SJCRH30 (cell line): ENCODE results near the gene CA4. TPM values are rescaled to one million over a fixed set of nuclear protein-coding genes. Genes with fewer than 3 reads are reported as not detected.

ENCODE experiments used
- DNase-seq, 2 experiments: peaks; one replicate each; pipeline ENCODE4 v3.0.0-alpha.2; 2015 to 2020
- H3K27ac ChIP-seq: fragments of 250-450 bp; sonication (Bioruptor Pico); 2 replicates; pipeline ENCODE4 v1.5.1; 2020; ENCODE audit warnings: mild to moderate bottlenecking, moderate library complexity
- H3K27me3 ChIP-seq: fragments of 250-450 bp; sonication (Bioruptor Pico); 2 replicates; pipeline ENCODE4 v1.5.1; 2020; ENCODE audit warnings: mild to moderate bottlenecking, moderate library complexity
- H3K36me3 ChIP-seq: fragments of 250-450 bp; sonication (Bioruptor Pico); 2 replicates; pipeline ENCODE4 v1.5.1; 2020; ENCODE audit warnings: mild to moderate bottlenecking, moderate library complexity
- H3K4me1 ChIP-seq: fragments of 250-450 bp; sonication (Bioruptor Pico); 2 replicates; pipeline ENCODE4 v1.5.1; 2020; ENCODE audit warnings: mild to moderate bottlenecking, moderate library complexity
- H3K4me3 ChIP-seq: fragments of 250-450 bp; sonication (Bioruptor Pico); 2 replicates; pipeline ENCODE4 v1.5.1; 2020; ENCODE audit warnings: mild to moderate bottlenecking, moderate library complexity
- H3K9me3 ChIP-seq: fragments of 250-450 bp; sonication (Bioruptor Pico); replicated peaks from 2 replicates; pipeline ENCODE4 v1.5.1; 2020; ENCODE audit warnings: mild to moderate bottlenecking, moderate library complexity
- total RNA-seq: library from RNA; depleted of rRNA; stranded (reverse); fragments of >200 nt; shearing (Covaris generic); gene quantifications from 2 replicates; pipeline ENCODE4 v1.2.3, GENCODE V29; 2014

CA4 gene
- total RNA-seq, 1 experiment from 2014 or later: not detected

GRCh38 chr17:60158751-60159478 lies 9.1 kb downstream of the CA4 start:
- Histone ChIP-seq H3K36me3 (no peaks in the 10 kb centered on the region), H3K27me3 (no peaks in the 10 kb centered on the region), H3K9me3 (no peaks in the 10 kb centered on the region), H3K27ac (no peak overlapping the region), H3K4me3 (no peak overlapping the region), H3K4me1 (peaks cover 5% of the 10 kb centered on the region; the same call in 1 of the 2 replicates)
- no peak for DNase-seq

GRCh38 chr17:60159479-60159866 lies 9.7 kb downstream of the CA4 start:
- Histone ChIP-seq H3K9me3 (no peaks in the 10 kb centered on the region), H3K27me3 (no peaks in the 10 kb centered on the region), H3K4me3 (no peak overlapping the region), H3K4me1 (peaks cover 5% of the 10 kb centered on the region; the same call in 1 of the 2 replicates), H3K27ac (no peak overlapping the region), H3K36me3 (no peaks in the 10 kb centered on the region)
- DNase-seq: no peak

DNA sequence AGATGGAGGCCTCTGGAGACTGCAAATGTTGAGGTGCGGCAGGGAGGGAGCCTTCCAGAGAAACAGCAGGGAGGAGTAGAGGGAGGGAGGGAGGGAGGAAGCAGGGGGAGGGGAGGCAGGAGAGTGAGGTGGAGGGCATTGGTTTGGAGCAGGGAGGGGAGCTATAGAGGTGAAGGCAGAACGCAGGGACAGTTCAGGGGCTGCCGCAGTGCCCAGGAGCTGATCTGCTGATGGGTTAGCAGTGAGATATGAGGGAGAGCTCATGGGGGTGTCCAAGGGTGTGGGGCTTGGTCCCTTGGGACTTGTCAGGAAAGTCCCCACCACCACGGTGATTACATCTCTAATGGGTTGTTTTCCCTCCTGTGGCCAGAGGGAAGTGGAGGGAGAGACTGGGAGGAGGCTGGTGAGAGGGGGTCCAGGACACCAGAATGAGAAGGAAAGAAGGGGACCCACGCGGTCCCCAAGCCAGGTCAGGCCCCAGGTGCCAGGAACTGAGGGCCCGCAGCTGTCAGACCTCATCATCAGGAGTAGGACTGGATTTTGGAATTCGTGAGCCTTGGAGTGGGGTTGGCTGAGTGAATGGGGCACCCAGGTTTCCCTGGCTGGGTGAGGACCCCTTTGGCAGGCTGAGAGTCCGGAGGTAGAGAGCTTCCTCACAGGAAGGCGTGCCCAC lies 11.2 kb downstream of the CA4 start:
- no peak overlapping the region for H3K4me3 ChIP-seq
- H3K27me3 ChIP-seq: no peaks in the 10 kb centered on the region
- H3K4me1 ChIP-seq: peaks cover 5% of the 10 kb centered on the region
- no peak overlapping the region for H3K27ac ChIP-seq
- no peaks in the 10 kb centered on the region for H3K9me3 ChIP-seq
- H3K36me3 ChIP-seq: no peaks in the 10 kb centered on the region
- no peak for DNase-seq

DNA sequence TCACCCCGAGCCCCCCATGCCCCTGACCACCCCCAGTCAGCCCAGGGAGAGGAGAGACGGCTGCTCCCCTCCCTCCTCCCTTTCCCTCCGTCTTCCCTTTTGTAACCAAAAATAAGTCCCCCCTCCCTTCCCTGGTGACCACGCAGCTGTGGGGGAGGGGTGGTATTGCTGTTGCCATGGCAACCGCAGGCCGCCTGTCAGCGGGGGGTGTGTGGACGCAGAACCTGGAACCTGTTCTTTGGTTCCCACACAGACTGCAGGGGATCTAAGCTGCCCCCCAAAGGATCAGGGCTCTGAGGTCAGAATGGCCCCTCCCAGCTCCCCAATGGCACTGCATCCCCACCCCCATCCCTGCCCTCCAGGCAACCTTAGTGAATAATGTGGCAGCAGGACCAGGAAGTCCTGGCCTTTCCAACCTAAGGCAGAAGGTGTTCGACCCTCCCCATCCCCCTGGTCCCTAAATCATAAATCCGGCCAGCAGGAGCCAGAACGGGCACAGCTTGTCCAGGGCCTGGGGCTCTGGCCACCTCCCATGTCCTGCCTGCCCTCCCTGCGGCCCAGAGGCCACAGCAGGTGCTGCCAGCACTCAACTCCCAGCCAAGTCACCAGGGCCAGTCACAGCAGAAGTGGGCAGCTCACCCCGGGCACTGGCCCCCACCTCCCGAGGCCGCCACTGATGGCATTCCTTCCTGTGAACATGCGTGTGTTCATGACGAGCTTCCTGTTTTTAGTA lies 12.0 kb downstream of the CA4 start:
- Histone ChIP-seq H3K4me1 (peaks cover 5% of the 10 kb centered on the region), H3K36me3 (no peaks in the 10 kb centered on the region), H3K4me3 (no peak overlapping the region), H3K27ac (no peak overlapping the region), H3K9me3 (no peaks in the 10 kb centered on the region), H3K27me3 (no peaks in the 10 kb centered on the region)
- DNase-seq: no peak

GRCh38 chr17:60163108-60163784 lies 13.5 kb downstream of the CA4 start:
- H3K36me3 ChIP-seq: no peaks in the 10 kb centered on the region
- no peak overlapping the region for H3K27ac ChIP-seq
- H3K9me3 ChIP-seq: no peaks in the 10 kb centered on the region
- H3K4me3 ChIP-seq: no peak overlapping the region
- DNase-seq: peak in 1 of 2 experiments; percentile 42
- peaks cover 5% of the 10 kb centered on the region for H3K4me1 ChIP-seq
- H3K27me3 ChIP-seq: no peaks in the 10 kb centered on the region

- Histone ChIP-seq H3K9me3 (no peaks in the 10 kb centered on the region), H3K4me3 (no peak overlapping the region), H3K36me3 (no peaks in the 10 kb centered on the region), H3K27ac (no peak overlapping the region), H3K4me1 (peaks cover 5% of the 10 kb centered on the region), H3K27me3 (no peaks in the 10 kb centered on the region)
- DNase-seq: no peak
These were observed 14.4 kb downstream of the CA4 start for GRCh38 chr17:60164164-60164563.

DNA sequence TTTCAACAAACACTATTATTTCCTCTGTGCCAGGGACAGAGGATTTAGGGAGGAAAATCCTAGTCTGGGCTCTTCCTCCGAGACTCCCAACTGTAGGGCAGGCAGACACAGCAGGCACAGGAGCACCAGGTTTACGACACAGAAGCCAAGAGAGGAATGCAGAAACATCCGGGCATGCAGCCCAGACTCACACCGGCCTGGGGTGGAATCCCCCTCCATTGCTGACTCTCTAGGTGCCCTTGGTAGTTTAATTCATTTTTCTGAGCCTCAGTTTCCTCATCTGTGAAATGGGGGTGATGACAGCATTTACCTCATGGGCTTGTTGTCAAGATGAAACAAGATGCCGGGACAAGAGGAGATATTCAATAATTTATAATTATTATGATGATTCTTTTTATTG lies 14.9 kb downstream of the CA4 start:
- Histone ChIP-seq H3K4me3 (no peak overlapping the region), H3K4me1 (peaks cover 5% of the 10 kb centered on the region)
- no peak for DNase-seq

GRCh38 chr17:60165223-60165622 lies 15.4 kb downstream of the CA4 start:
- Histone ChIP-seq H3K9me3 (no peaks in the 10 kb centered on the region), H3K36me3 (no peaks in the 10 kb centered on the region), H3K27ac (no peak overlapping the region), H3K27me3 (no peaks in the 10 kb centered on the region), H3K4me3 (no peak overlapping the region), H3K4me1 (peaks cover 5% of the 10 kb centered on the region)
- no peak for DNase-seq

More for the DNA sequence above, 14.9 kb downstream of the CA4 start:
- Histone ChIP-seq H3K36me3 (no peaks in the 10 kb centered on the region), H3K27ac (no peak overlapping the region), H3K9me3 (no peaks in the 10 kb centered on the region), H3K27me3 (no peaks in the 10 kb centered on the region)

DNA sequence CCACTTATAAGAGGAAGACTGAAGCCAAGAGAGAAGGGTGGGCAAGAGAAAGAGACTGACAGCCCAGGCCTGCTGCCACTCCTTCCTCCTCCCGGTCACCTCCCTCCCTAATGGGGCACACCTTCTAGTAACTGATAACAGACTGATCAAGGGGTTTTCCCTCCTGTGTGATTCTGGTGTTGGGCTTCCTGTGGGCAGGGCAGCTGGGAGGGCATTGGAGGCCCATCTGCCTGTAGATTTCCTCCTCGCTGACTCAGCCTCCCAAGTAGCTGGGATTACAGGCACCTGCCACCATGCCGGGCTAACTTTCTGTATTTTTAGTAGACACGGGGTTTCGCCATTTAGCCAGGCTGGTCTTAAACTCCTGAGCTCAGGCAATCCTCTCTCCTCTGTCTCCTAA lies 16.2 kb downstream of the CA4 start:
- Histone ChIP-seq H3K27me3 (no peaks in the 10 kb centered on the region), H3K27ac (no peak overlapping the region), H3K4me3 (no peak overlapping the region), H3K4me1 (peaks cover 5% of the 10 kb centered on the region), H3K9me3 (no peaks in the 10 kb centered on the region), H3K36me3 (no peaks in the 10 kb centered on the region)
- DNase-seq: peak; percentile 39 to 49

GRCh38 chr17:60167065-60167741 lies 17.4 kb downstream of the CA4 start:
- DNase-seq: no peak
- no peaks in the 10 kb centered on the region; the same call in none of the 2 replicates for H3K4me1 ChIP-seq
- H3K36me3 ChIP-seq: no peaks in the 10 kb centered on the region
- no peak overlapping the region for H3K4me3 ChIP-seq
- H3K9me3 ChIP-seq: no peaks in the 10 kb centered on the region
- no peak overlapping the region for H3K27ac ChIP-seq
- H3K27me3 ChIP-seq: no peaks in the 10 kb centered on the region

- H3K9me3 ChIP-seq: no peaks in the 10 kb centered on the region
- H3K27me3 ChIP-seq: no peaks in the 10 kb centered on the region
- no peak overlapping the region for H3K4me3 ChIP-seq
- H3K36me3 ChIP-seq: no peaks in the 10 kb centered on the region
- H3K4me1 ChIP-seq: no peaks in the 10 kb centered on the region; the same call in none of the 2 replicates
- no peak for DNase-seq
- H3K27ac ChIP-seq: no peak overlapping the region
These were observed 18.9 kb downstream of the CA4 start for GRCh38 chr17:60168654-60169053.

GRCh38 chr17:60169921-60170817 lies 20.4 kb downstream of the CA4 start:
- Histone ChIP-seq H3K27ac (no peak overlapping the region), H3K9me3 (no peaks in the 10 kb centered on the region), H3K4me3 (no peak overlapping the region), H3K36me3 (no peaks in the 10 kb centered on the region), H3K27me3 (no peaks in the 10 kb centered on the region), H3K4me1 (no peaks in the 10 kb centered on the region; the same call in 1 of the 2 replicates)
- DNase-seq: no peak

DNA sequence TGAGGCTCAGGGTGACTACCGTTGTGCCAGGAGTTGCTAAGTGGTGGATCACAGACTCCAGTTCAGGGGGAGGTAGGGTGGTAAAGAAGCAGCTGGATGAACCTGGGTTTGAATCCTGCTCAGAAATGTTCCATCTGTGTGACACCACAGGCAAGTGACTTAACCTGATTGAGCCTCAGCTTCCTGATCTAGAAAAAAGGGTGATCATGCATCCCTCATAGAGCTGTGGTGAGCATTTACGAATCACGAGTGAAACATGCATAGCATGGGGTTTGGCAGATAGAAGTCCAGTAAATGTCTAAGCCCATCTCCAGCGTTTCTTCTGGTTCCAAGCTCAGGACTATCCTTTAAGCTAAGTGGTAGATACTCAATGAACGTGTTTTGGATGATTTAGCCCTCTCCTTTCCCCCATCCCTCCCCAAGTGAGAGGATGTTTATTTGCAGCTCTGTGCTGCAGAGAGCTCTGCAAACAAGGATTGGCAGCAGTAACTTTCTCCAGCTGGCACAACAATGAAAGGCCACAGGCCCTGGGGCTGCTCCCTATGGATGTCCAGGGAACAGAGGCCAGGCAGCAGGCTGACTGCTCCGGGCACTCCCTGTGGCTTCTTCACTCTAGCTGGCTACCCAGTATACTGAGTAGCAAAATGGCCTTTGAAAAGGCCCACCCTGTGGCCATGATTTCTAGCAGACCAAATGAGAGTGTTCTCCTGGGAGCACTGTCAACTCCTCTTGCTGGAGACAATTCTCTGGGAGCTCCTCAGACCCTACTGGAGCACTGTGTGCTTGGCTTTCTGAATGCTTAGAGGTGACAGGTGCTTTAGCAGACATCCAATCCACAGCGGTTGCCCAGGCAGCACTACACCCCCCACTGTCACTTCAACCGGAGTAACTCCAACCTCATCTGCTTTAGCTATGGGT lies 21.3 kb downstream of the CA4 start:
- Histone ChIP-seq H3K36me3 (no peaks in the 10 kb centered on the region), H3K27me3 (no peaks in the 10 kb centered on the region), H3K9me3 (no peaks in the 10 kb centered on the region), H3K27ac (no peak overlapping the region), H3K4me3 (no peak overlapping the region), H3K4me1 (no peaks in the 10 kb centered on the region; the same call in 1 of the 2 replicates)
- no peak for DNase-seq
